Lower leg skin (tissue), 4 donors: ENCODE results near the gene OBSL1. TPM values are rescaled to one million over a fixed set of nuclear protein-coding genes. Genes with fewer than 3 reads are reported as not detected.

ENCODE experiments used
- DNase-seq, 2 donors: peaks; one replicate each; pipeline ENCODE4 v3.0.0-alpha.2; 2019; ENCODE audit warnings: low spot score in 2 of 2
- H3K4me3 ChIP-seq: fragments of 200-600 bp; sonication (generic); 2 replicates; pipeline ENCODE4 v1.5.1; 2017; ENCODE audit warnings: mild to moderate bottlenecking, low read depth; ENCODE audit not compliant: poor library complexity, severe bottlenecking
- CTCF ChIP-seq, 3 donors: fragments of 450-650 bp; IDR thresholded peaks; one replicate each; pipeline ENCODE4 v1.5.1; 2016; ENCODE audit warnings: antibody characterized with exemption in 3 of 3, mild to moderate bottlenecking in 3 of 3, moderate library complexity in 2 of 3
- POLR2A ChIP-seq, 2 donors: fragments of 450-650 bp; IDR thresholded peaks; one replicate each; pipeline ENCODE4 v1.6.1; 2016 to 2017; ENCODE audit warnings: antibody characterized with exemption in 2 of 2, mild to moderate bottlenecking in 1 of 2, moderate library complexity in 1 of 2
- WGBS, 2 donors: methylation state at CpG; one replicate each; pipeline ENCODE4 v1.1.5; 2018; 5-methylcytosine and 5-hydroxymethylcytosine counted together
- intact Hi-C: fragments of 100-400 bp; cut with DNase I; formaldehyde crosslinking; loops from one replicate; pipeline ENCODE4 v1.15.0; 2023; ENCODE audit warnings: low total_unique reads
- total RNA-seq, 4 donors: library from RNA; depleted of rRNA; stranded (reverse); fragments of >200 nt; gene quantifications; one replicate each; pipeline ENCODE4 v1.1.0, GENCODE V29; 2016

OBSL1 gene
- total RNA-seq, 4 donors from 2014 or later, result 34.2 to 52.7 (median 42.7) TPM

- DNase-seq, result no peak
- 94 to 96% methylated on average over 17 to 26 of the region's 26 CpGs for WGBS, 2 donors
- TF ChIP-seq POLR2A (IDR thresholded peaks at IDR 0.05), result no peak
- no peak for TF ChIP-seq CTCF (IDR thresholded peaks at IDR 0.05)
- intact Hi-C loops, result no loop called here
- no peak overlapping the region for H3K4me3 ChIP-seq
Measured at GRCh38 chr2:219547621-219548020, 23.7 kb downstream of the OBSL1 start.

GRCh38 chr2:219545943-219546352, 25.4 kb downstream of the OBSL1 start:
- no peak for DNase-seq
- H3K4me3 ChIP-seq, result no peak overlapping the region
- TF ChIP-seq POLR2A (IDR thresholded peaks at IDR 0.05) (no peak), CTCF (IDR thresholded peaks at IDR 0.05) (no peak)
- intact Hi-C loops, result no loop called here
- WGBS, 2 donors, result 68 to 74% methylated on average over 4 of the region's 4 CpGs

- intact Hi-C loops, result no loop called here
- no peak overlapping the region for H3K4me3 ChIP-seq
- WGBS, 2 donors, result 77 to 80% methylated on average over 3 of the region's 3 CpGs
- DNase-seq, result no peak
- no peak for TF ChIP-seq CTCF (IDR thresholded peaks at IDR 0.05)
- TF ChIP-seq POLR2A (IDR thresholded peaks at IDR 0.05), result no peak
Measured at GRCh38 chr2:219545295-219545942, 25.9 kb downstream of the OBSL1 start.

- no peak overlapping the region for H3K4me3 ChIP-seq
- no peak for TF ChIP-seq CTCF (IDR thresholded peaks at IDR 0.05)
- TF ChIP-seq POLR2A (IDR thresholded peaks at IDR 0.05), result no peak
- WGBS, 2 donors, result 44 to 52% methylated on average over 9 of the region's 9 CpGs
- intact Hi-C loops, result loop anchor here (5.0 kb wide), 1 partner anchor 143 kb away; no protein-coding TSS in a partner anchor
- DNase-seq, result no peak
Measured at GRCh38 chr2:219544567-219544966, 26.8 kb downstream of the OBSL1 start.

- H3K4me3 ChIP-seq, result peak within 1 kb of the TSS; percentile 41
- WGBS, 2 donors, result 1% methylated on average over 18 to 60 of the region's 75 CpGs
- peak; percentile 98 to 100 for DNase-seq
- intact Hi-C loops, result loop anchor here (5.0 kb wide), 1 partner anchor 144 kb away; no protein-coding TSS in a partner anchor
- TF ChIP-seq POLR2A (IDR thresholded peaks at IDR 0.05) (no peak), CTCF (IDR thresholded peaks at IDR 0.05) (no peak)
Measured at GRCh38 chr2:219543596-219544358, 27.6 kb downstream of the OBSL1 start, which contains the start of the genes CHPF and TMEM198. Gene CHPF, minus strand, starts transcription at chr2:219543809. Its CDS starts 271 bp downstream, at chr2:219543538. Gene TMEM198, plus strand, starts transcription at chr2:219544028. Its CDS starts 700 bp downstream, at chr2:219544728.
